Measurements from ENCODE around the gene TCF7L2. TPM values are rescaled to one million over a fixed set of nuclear protein-coding genes. Genes with fewer than 3 reads are reported as not detected.
A peak's percentile ranks its signal among the peaks of the same experiment; 100 is the strongest.
"Not testable (repeated sequence)": the region's sequence is repeated elsewhere in the genome, so short reads cannot be mapped to it uniquely, and the experiment has no call there.

The TCF7L2 gene
- total RNA-seq, 1 experiment from 2014 or later = 0.96 TPM

GRCh38 chr10:113064039-113064438 is 114.0 kb downstream of the TCF7L2 start:
- no peak for DNase-seq (ENCODE audit: low read depth)

GRCh38 chr10:113066120-113066519 is 116.1 kb downstream of the TCF7L2 start:
- DNase-seq (ENCODE audit: low read depth) = not testable (repeated sequence)

GRCh38 chr10:113066561-113067312 is 116.7 kb downstream of the TCF7L2 start:
- no peak for DNase-seq (ENCODE audit: low read depth)

GRCh38 chr10:113067501-113067900 is 117.5 kb downstream of the TCF7L2 start:
- DNase-seq (ENCODE audit: low read depth) = no peak

- no peak for DNase-seq (ENCODE audit: low read depth)
These were observed 118.3 kb downstream of the TCF7L2 start for GRCh38 chr10:113068178-113068890.

GRCh38 chr10:113069595-113069994 is 119.5 kb downstream of the TCF7L2 start:
- DNase-seq (ENCODE audit: low read depth) = no peak

- DNase-seq (ENCODE audit: low read depth) = no peak
These were observed 121.4 kb downstream of the TCF7L2 start for GRCh38 chr10:113071446-113071845.

- peak; percentile 88 for DNase-seq (ENCODE audit: low read depth)
These were observed 123.6 kb downstream of the TCF7L2 start for GRCh38 chr10:113073549-113074189.

- no peak for DNase-seq (ENCODE audit: low read depth)
These were observed 126.9 kb downstream of the TCF7L2 start for GRCh38 chr10:113076949-113077348.

- no peak for DNase-seq (ENCODE audit: low read depth)
These were observed 128.3 kb downstream of the TCF7L2 start for GRCh38 chr10:113078282-113078907.

- DNase-seq (ENCODE audit: low read depth) = no peak
These were observed 130.2 kb downstream of the TCF7L2 start for GRCh38 chr10:113080061-113080924.

GRCh38 chr10:113080925-113081229 is 130.8 kb downstream of the TCF7L2 start:
- DNase-seq (ENCODE audit: low read depth) = no peak

GRCh38 chr10:113084031-113084430 is 134.0 kb downstream of the TCF7L2 start:
- no peak for DNase-seq (ENCODE audit: low read depth)

- no peak for DNase-seq (ENCODE audit: low read depth)
These were observed 135.7 kb downstream of the TCF7L2 start for GRCh38 chr10:113085776-113086175.

- no peak for DNase-seq (ENCODE audit: low read depth)
These were observed 136.2 kb downstream of the TCF7L2 start for GRCh38 chr10:113086282-113086681.

- DNase-seq (ENCODE audit: low read depth) = peak; percentile 97
These were observed 137.3 kb downstream of the TCF7L2 start for GRCh38 chr10:113087165-113088029.

- DNase-seq (ENCODE audit: low read depth) = no peak
These were observed 138.1 kb downstream of the TCF7L2 start for GRCh38 chr10:113088194-113088593.

- no peak for DNase-seq (ENCODE audit: low read depth)
These were observed 139.5 kb downstream of the TCF7L2 start for GRCh38 chr10:113089551-113089950.

GRCh38 chr10:113091920-113092319 is 141.9 kb downstream of the TCF7L2 start:
- DNase-seq (ENCODE audit: low read depth) = no peak

All from RPMI7951 (cell line).